DMS79 treated with DMSO at 0.1 percent for 48 hours (cell line): ENCODE results near the gene AGO3.
A peak's percentile ranks its signal among the peaks of the same experiment; 100 is the strongest.
"Not testable (repeated sequence)": the region's sequence is repeated elsewhere in the genome, so short reads cannot be mapped to it uniquely, and the experiment has no call there.

Experiments
- DNase-seq: peaks from one replicate; lab custom pipeline; 2025; lab: John Stamatoyannopoulos, UW

Gene AGO3

DNA sequence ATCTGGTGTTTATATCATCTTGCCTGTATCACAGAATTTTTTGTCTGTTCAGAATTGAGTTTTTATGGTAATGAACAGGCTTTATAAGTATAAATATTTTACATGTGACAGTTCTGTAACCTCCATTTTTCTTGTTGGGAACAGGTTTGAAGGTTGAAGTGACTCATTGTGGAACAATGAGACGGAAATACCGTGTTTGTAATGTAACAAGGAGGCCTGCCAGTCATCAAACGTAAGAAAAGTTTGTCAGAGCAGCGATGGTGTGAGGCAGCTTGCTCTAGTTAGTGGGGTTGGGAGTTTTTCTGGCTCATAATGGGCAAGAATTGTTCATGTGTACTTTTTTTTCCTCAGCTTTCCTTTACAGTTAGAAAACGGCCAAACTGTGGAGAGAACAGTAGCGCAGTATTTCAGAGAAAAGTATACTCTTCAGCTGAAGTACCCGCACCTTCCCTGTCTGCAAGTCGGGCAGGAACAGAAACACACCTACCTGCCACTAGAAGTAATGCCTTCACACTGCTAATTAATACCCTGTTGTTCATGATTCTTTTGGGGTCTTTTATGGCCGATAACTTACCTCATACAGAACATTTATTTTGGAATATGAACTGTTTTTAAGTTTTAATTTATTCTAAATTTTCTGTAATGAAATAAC, 77.8 kb downstream of the AGO3 start:
- DNase-seq, result no peak

DNA sequence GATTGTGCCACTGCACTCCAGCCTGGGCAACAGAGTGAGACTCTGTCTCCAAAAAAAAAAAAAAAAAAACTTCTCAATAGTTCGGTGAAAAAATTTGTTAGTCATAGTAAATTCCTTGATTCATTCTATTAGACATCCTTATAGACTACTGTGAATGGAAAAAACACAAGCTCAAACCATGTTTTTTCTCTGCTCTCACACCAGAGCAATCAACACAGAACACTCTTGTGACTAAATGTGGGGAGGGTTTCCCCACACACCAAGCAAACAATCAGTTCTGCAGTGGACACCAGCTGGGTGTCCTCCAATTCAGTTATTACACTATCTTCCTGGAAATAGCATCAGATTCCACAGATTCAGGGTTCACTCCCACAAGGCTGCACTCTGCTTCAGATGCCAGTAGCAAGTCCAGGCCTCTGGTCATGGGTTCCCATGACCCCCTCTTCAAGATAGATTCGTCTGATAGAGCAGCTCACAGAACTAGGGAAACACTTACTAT, 83.9 kb downstream of the AGO3 start:
- DNase-seq, result no peak

DNA sequence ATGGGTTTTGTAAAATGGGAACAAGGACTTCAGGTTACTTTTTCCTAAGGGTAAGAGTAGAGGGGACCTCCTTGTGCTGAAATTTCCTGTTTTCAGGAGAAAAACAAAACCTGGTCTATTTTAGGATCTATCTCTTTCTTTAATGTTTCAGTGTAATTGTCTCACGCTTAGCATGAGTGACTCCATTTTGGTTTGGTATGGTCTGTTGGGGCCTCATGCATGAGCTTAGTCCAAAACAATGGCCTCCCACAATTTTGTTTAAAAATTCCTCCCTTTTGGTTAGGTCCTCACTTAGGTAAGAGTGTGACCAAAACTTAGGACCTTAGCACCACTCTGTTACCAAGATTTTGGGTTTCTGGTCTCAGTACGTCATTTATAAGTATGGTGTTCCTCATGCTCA, 85.8 kb downstream of the AGO3 start:
- no peak for DNase-seq

GRCh38 chr1:36023098-36023769, 92.3 kb downstream of the AGO3 start:
- no peak for DNase-seq

GRCh38 chr1:36024024-36024423, 93.1 kb downstream of the AGO3 start:
- not testable (repeated sequence) for DNase-seq

GRCh38 chr1:36024847-36025246, 93.9 kb downstream of the AGO3 start:
- no peak for DNase-seq

DNA sequence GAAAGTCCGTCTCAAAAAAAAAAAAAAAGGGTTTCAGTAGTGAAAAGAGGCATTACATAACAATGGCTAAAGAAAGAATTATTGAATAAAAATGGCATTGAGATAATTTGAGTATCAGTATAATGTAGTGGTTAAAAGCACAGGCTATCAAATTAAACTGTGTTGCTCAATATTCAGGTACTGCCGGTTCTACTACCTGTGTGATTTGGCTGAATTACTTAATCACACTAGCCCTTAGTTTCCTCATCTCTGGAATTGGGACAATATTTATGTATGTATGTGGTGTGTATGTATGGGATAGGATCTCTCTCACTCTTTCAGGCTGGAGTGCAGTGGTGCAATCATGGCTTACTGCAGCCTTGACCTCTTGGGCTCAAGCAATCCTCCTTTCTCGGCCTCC, 96.9 kb downstream of the AGO3 start:
- DNase-seq, result no peak

DNA sequence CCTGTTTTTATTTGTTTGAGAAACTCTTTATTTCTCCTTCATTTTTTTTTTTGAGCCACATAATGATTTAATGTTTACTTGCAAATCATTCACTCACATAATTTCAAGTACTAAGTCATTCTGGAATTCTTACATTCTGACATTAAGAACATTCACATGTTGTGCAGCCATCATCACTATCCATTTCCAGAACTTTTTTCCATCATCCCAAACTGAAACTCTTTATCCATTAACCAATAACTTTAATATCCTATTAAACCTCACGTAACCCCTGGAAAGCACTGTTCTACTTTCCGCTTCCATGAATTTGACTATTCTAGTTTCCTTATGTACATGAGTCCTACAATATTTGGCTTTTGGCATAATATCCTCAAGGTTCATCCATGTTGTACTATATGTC, 100.5 kb downstream of the AGO3 start:
- DNase-seq, result no peak

DNA sequence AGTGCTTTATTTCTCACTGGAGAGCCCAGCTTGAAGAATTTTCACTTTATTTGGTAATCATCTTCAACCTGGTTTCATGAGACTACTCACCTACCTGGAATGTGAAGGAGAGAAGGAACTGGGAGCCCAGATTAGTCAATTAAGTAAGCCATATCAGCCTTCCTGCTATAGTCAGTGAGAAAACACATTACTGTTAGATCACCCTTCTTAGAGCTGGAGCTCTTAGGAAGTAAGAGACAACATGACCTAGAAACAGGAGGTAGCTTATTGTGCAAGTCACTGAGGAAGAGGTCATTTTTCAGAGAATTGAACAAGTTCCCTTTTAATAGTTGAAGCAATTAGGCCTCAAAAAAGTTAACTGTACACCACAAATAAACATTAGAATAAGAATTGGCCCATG, 103.8 kb downstream of the AGO3 start:
- no peak for DNase-seq

- no peak for DNase-seq
Measured at GRCh38 chr1:36035154-36035553, 104.2 kb downstream of the AGO3 start.

- DNase-seq, result no peak
Measured at GRCh38 chr1:36040238-36040637, 109.3 kb downstream of the AGO3 start.

DNA sequence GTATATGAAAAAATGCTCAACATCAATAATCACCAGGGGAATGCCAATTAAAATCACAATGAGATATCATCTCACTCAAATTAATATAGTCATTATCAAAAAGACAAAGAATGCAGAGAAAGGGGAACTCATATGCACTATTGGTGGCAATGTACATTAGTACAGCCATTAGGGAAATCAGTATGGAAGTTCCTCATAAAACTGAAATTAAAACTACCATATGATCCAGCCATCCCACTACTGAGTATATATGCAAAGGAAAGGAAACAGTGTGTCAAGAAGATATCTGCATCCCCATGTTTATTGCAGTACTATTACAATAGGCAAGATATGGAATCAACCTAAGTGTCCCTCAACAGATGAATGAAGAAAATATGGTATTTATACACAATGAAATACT, 120.9 kb downstream of the AGO3 start:
- DNase-seq, result no peak

GRCh38 chr1:36053978-36054377, 123.1 kb downstream of the AGO3 start:
- DNase-seq, result no peak

GRCh38 chr1:36055706-36056105, 124.8 kb downstream of the AGO3 start:
- DNase-seq, result no peak

- no peak for DNase-seq
Measured at GRCh38 chr1:36062315-36062714, 131.4 kb downstream of the AGO3 start.

DNA sequence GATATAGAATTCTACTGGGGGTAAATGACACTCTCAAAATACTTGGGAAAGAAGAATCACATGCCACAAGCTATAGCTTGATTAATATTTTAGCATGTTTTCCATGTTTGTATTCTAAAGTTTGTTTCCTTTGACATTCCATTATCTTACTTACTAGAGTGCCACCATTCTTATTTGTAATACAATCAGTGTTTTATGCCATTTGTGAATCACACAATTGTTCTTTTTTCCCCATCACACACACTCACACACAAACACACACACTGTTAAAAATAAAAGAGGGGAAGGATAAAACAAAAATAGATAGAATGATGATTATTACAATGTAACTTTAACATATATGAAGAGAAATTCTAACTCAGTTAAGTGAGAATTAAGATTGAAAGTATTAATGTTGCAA, 137.0 kb downstream of the AGO3 start:
- no peak for DNase-seq

DNA sequence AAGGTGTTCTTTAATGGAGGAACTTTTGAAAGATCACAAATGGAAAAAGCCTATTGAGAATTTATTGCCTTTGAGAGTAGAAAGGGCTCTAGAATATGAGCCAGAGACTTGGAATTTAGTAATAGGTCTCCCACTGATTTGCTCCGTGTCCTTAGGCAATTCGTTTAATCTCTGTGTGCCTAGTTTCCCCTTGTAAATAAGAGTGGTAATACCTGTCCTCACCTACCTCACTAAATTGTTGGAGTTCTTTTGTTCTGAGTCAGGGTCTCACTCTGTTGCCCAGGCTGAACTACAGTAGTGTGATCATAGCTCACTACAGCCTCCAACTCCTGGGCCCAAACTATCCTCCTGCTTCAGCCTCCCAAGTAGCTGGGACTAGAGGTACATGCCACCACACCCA, 138.0 kb downstream of the AGO3 start:
- no peak for DNase-seq

DNA sequence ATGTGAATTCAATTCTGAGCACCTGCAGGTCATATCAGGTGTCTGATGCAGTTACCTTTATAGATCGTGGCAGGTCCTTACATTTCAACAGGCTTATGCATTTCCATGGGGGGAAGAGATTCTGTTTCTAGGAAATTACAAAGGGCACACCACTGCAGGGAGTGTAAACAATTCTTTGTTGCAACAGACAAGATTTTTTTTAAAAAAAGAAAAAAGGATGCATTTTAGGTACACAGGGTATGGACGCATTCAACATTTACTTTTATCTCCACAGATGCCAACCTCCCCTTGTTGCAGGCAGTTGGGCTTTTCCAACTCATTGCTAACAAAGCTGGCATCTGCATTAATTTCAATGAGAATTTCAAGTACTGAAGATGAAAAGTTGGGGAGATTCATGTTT, 139.4 kb downstream of the AGO3 start:
- peak; percentile 67 for DNase-seq

GRCh38 chr1:36076979-36077573, 146.2 kb downstream of the AGO3 start:
- DNase-seq, result no peak

DNA sequence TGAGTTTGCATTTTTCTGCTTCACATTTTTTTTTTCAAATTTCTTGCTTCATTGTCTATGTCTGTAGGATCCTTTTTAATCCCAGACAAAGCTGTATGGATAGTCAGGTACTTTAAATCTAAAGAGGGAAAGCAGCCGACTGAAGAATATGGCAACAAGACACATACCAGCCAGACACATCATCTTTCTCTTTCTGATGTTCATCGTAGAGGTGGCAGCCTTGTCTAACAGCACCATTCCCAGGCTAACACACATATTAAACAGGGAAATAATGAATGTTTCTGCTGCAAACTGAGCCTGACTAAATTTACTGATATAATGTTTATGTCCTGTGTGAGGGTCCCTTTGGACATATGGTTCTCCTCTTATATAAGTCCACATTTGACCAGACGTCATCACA, 149.3 kb downstream of the AGO3 start:
- DNase-seq, result no peak

GRCh38 chr1:36080801-36081200, 149.9 kb downstream of the AGO3 start:
- no peak for DNase-seq

DNA sequence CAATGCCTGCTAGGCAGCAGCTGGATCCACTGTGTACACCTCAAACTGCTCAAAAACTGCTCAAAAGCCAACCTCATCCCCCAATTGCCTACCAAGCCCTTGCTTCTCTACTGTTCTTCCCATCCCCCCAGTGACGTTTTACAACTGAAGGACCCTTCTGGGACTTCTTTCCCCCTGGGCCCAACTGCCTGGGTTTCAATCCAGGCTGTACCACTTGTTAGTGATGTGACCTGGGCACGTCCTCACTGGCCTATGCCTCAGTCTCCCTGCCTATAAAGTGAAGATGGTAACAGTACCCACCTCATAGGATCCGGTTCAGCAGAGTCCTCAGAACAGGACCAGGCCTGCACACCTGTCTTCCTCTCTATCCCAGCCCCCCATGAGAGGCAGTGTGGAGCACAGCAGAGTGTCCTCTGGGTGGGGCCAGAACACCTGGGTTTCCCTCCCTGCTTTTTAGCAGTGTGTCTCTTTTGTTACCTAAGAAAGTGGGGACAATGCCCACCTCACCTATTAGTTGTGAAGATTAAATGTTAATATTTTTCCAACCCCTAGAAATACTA, 151.1 kb downstream of the AGO3 start:
- no peak for DNase-seq

DNA sequence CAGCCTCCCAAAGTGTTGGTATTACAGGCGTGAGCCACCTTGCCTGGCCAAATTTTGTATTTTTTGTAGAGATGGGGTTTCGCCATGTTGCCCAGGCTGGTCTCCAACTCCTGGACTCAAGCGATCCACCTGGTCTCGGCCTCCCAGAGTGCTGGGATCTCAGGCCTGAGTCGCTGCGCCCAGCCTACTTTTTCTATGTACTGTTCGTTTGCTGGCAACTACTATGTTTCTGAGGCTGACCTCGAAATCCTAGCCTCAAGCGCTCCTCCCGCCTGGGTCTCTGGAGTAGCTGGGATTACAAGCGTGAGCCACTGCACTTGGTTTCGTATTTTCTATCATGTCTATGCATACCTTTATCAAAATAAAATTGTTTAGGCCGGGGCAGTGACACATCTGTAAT, 152.3 kb downstream of the AGO3 start:
- DNase-seq, result no peak
